Mononuclear cell (primary cell): ENCODE data around the gene RILPL2. TPM values are rescaled to one million over a fixed set of nuclear protein-coding genes. Genes with fewer than 3 reads are reported as not detected.
A peak's percentile ranks its signal among the peaks of the same experiment; 100 is the strongest.
"Not testable (repeated sequence)": the region's sequence is repeated elsewhere in the genome, so short reads cannot be mapped to it uniquely, and the experiment has no call there.

Source experiments
- H3K27me3 ChIP-seq: 2 replicates; pipeline ENCODE4 v1.6.0; 2011; ENCODE audit warnings: low read length, control low read depth; ENCODE audit not compliant: insufficient read depth
- H3K4me1 ChIP-seq: 2 replicates; pipeline ENCODE4 v1.5.1; 2011; ENCODE audit warnings: mild to moderate bottlenecking, low read length, control low read depth; ENCODE audit not compliant: insufficient read depth
- H3K4me3 ChIP-seq: 2 replicates; pipeline ENCODE4 v1.5.1; 2011; ENCODE audit warnings: mild to moderate bottlenecking, low read length, moderate library complexity
- H3K9me3 ChIP-seq: 2 replicates; pipeline ENCODE4 v1.5.1; 2011; ENCODE audit warnings: low read depth, mild to moderate bottlenecking, control low read depth, low read length
- total RNA-seq: library from RNA; depleted of rRNA; stranded (reverse); fragments of >200 nt; gene quantifications from one replicate; pipeline ENCODE4 v1.2.3, GENCODE V29; 2012

RILPL2 gene
- total RNA-seq, 1 donor, result 9.9 TPM

DNA sequence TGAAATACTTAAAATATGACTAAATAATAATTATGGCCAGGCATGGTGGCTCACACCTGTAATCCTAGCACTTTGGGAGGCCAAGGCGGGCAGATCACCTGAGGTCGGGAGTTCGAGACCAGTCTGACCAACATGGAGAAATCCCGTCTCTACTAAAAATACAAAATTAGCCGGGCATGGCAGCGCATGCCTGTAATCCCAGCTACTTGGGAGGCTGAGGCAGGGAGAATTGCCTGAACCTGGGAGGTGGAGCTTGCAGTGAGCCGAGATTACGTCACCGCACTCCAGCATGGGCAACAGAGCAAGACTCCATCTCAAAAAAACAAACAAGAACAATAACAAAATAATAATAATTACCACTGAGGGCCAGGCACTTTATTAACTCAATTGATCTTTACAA, 50.9 kb downstream of the RILPL2 start:
- peaks cover 35% of the 10 kb centered on the region for H3K4me1 ChIP-seq
- not testable (repeated sequence) for H3K27me3 ChIP-seq, H3K4me3 ChIP-seq, H3K9me3 ChIP-seq

- no peaks in the 10 kb centered on the region for H3K9me3 ChIP-seq
- H3K27me3 ChIP-seq, result no peaks in the 10 kb centered on the region
- H3K4me1 ChIP-seq, result peaks cover 29% of the 10 kb centered on the region
- H3K4me3 ChIP-seq, result no peak overlapping the region
Measured at GRCh38 chr12:123384994-123385376, 51.5 kb downstream of the RILPL2 start.

GRCh38 chr12:123384318-123384993, 52.0 kb downstream of the RILPL2 start:
- H3K4me3 ChIP-seq, result peak overlapping the region; percentile 60
- H3K9me3 ChIP-seq, result no peaks in the 10 kb centered on the region
- no peaks in the 10 kb centered on the region for H3K27me3 ChIP-seq
- peaks cover 24% of the 10 kb centered on the region for H3K4me1 ChIP-seq

DNA sequence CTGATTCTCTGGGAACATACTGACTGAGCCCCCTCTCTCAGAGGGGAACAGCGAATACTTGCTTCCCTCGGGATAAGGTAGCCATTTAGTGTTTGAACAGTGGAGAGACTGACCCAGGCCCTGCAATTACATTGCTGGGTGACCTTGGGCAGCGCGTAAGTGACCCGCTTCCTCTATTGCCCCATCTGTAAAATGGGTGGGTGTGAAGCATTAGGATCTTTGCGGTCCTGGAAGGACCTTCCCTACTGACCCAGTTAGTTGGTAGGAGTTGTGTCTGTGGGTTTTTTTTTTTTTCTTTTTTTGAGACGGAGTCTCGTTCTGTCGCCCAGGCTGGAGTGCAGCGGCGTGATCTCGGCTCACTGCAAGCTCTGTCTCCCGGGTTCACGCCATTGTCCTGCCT, 53.8 kb downstream of the RILPL2 start:
- Histone ChIP-seq H3K9me3 (no peaks in the 10 kb centered on the region), H3K27me3 (no peaks in the 10 kb centered on the region), H3K4me3 (no peak overlapping the region), H3K4me1 (peaks cover 19% of the 10 kb centered on the region)

DNA sequence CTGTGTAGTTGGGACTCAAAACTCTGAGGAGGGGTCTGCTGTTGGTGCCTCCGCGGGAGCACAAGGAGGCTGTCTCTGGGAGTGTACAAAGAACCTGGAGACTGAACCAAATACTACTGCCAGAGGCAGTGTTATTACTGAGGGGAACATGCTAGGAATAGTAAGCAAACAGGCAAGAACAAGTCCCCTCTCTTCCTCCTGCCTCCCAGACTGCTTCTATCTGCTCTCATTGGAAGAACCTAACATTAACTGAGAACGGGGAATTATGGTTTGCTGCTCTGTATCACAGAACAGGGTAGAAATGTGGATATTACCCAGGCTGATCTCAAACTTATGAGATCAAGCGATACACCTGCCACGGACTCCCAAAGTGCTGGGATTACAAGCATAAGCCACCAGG, 57.1 kb downstream of the RILPL2 start:
- Histone ChIP-seq H3K27me3 (no peaks in the 10 kb centered on the region), H3K4me3 (no peak overlapping the region), H3K4me1 (peaks cover 6% of the 10 kb centered on the region), H3K9me3 (no peaks in the 10 kb centered on the region)

DNA sequence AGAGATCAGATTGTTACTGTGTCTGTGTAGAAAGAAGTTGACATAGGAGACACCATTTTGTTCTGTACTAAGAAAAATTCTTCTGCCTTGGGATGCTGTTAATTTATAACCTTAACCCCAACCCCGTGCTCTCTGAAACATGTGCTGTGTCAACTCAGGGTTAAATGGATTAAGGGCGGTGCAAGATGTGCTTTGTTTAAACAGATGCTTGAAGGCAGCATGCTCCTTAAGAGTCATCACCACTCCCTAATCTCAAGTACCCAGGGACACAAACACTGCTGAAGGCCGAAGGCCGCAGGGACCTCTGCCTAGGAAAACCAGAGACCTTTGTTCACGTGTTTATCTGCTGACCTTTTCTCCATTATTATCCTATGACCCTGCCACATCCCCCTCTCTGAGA, 64.1 kb downstream of the RILPL2 start:
- H3K4me1 ChIP-seq, H3K4me3 ChIP-seq, H3K27me3 ChIP-seq, H3K9me3 ChIP-seq: not testable (repeated sequence)

DNA sequence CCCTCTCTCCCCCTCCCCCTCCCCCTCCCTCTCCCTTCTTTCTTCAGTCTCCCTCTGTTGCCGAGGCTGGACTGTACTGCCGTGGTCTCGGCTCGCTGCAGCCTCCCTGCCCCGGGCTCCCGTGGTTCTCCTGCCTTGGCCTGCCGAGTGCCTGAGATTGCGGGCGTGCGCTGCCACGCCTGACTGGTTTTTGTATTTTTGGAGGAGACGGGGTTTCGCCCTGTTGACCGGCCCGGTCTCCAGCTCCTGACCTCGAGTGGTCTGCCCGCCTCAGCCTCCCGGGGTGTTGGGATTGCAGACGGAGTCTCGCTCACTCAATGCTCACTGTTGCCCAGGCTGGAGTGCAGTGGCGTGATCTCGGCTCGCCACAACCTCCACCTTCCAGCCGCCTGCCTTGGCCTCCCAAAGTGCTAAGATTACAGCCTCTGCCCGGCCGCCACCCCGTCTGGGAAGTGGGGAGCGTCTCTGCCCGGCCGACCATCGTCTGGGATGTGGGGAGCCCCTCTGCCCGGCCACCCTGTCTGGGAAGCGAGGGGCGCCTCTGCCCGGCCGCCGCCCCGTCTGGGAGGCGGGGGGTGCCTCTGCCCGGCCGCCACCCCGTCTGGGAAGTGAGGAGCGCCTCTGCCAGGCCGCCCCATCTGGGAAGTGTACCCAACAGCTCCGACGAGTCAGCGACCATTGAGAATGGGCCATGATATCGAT, 64.7 kb downstream of the RILPL2 start:
- not testable (repeated sequence) for H3K4me3 ChIP-seq, H3K4me1 ChIP-seq, H3K9me3 ChIP-seq, H3K27me3 ChIP-seq

GRCh38 chr12:123369229-123369628, 67.3 kb downstream of the RILPL2 start:
- H3K27me3 ChIP-seq, result no peaks in the 10 kb centered on the region
- H3K4me1 ChIP-seq, result peaks cover 7% of the 10 kb centered on the region
- H3K9me3 ChIP-seq, result no peaks in the 10 kb centered on the region
- H3K4me3 ChIP-seq, result no peak overlapping the region

- H3K27me3 ChIP-seq, H3K4me3 ChIP-seq, H3K9me3 ChIP-seq: not testable (repeated sequence)
Measured at GRCh38 chr12:123368431-123368830, 68.1 kb downstream of the RILPL2 start.

GRCh38 chr12:123367511-123367910, 69.0 kb downstream of the RILPL2 start:
- Histone ChIP-seq H3K27me3 (no peaks in the 10 kb centered on the region), H3K4me1 (peaks cover 22% of the 10 kb centered on the region), H3K9me3 (no peaks in the 10 kb centered on the region), H3K4me3 (no peak overlapping the region)

More at GRCh38 chr12:123368431-123368830, 68.1 kb downstream of the RILPL2 start:
- H3K4me1 ChIP-seq, result peaks cover 13% of the 10 kb centered on the region

Other genes starting within 250 kb of the RILPL2 start
- gene MPHOSPH9, start 203.5 kb downstream of the RILPL2 start, total RNA-seq, result 93.6 TPM
- 27.6 TPM for gene MTRFR, start 203.2 kb downstream of the RILPL2 start, total RNA-seq
- 42.3 TPM for gene CDK2AP1, start 164.8 kb downstream of the RILPL2 start, total RNA-seq
- 43.6 TPM for gene SBNO1, start 71.8 kb downstream of the RILPL2 start, total RNA-seq
- 40.3 TPM for gene KMT5A, start 52.6 kb downstream of the RILPL2 start, total RNA-seq
- gene SNRNP35, start 21.5 kb upstream of the RILPL2 start, total RNA-seq, result 13.7 TPM
- 1.8 TPM for gene RILPL1, start 97.0 kb upstream of the RILPL2 start, total RNA-seq
- 213 TPM for gene TMED2, start 147.9 kb upstream of the RILPL2 start, total RNA-seq
- 26.4 TPM for gene DDX55, start 165.4 kb upstream of the RILPL2 start, total RNA-seq
- gene EIF2B1, start 197.0 kb upstream of the RILPL2 start, total RNA-seq, result 34.3 TPM
- gene GTF2H3, start 197.1 kb upstream of the RILPL2 start, total RNA-seq, result 27.0 TPM
- gene TCTN2, start 234.4 kb upstream of the RILPL2 start, total RNA-seq, result 1.8 TPM